ENCODE results near the gene MPO.

The MPO gene

GRCh38 chr17:58314706-58315015 is 33.9 kb upstream of the MPO start:
- TF ChIP-seq CTCF (IDR thresholded peaks at IDR 0.05; ENCODE audit: control insufficient read depth, insufficient read depth, low read depth, low read length, missing control alignments) = no peak
- no peak for DNase-seq (ENCODE audit: low read depth)
- no peak overlapping the region for H3K4me3 ChIP-seq (ENCODE audit: control insufficient read depth, low read depth, low read length)

GRCh38 chr17:58313815-58314705 is 33.3 kb upstream of the MPO start:
- TF ChIP-seq CTCF (IDR thresholded peaks at IDR 0.05; ENCODE audit: control insufficient read depth, insufficient read depth, low read depth, low read length, missing control alignments) = no peak
- DNase-seq (ENCODE audit: low read depth) = no peak
- no peak overlapping the region for H3K4me3 ChIP-seq (ENCODE audit: control insufficient read depth, low read depth, low read length)

- no peak overlapping the region for H3K4me3 ChIP-seq (ENCODE audit: control insufficient read depth, low read depth, low read length)
- no peak for DNase-seq (ENCODE audit: low read depth)
- no peak for TF ChIP-seq CTCF (IDR thresholded peaks at IDR 0.05; ENCODE audit: control insufficient read depth, insufficient read depth, low read depth, low read length, missing control alignments)
Observed at GRCh38 chr17:58312829-58313228, 32.1 kb upstream of the MPO start.

GRCh38 chr17:58312021-58312630 is 31.4 kb upstream of the MPO start:
- no peak for DNase-seq (ENCODE audit: low read depth)
- no peak overlapping the region for H3K4me3 ChIP-seq (ENCODE audit: control insufficient read depth, low read depth, low read length)
- TF ChIP-seq CTCF (IDR thresholded peaks at IDR 0.05; ENCODE audit: control insufficient read depth, insufficient read depth, low read depth, low read length, missing control alignments) = no peak

GRCh38 chr17:58311429-58311894 is 30.7 kb upstream of the MPO start:
- DNase-seq (ENCODE audit: low read depth) = no peak
- TF ChIP-seq CTCF (IDR thresholded peaks at IDR 0.05; ENCODE audit: control insufficient read depth, insufficient read depth, low read depth, low read length, missing control alignments) = no peak
- H3K4me3 ChIP-seq (ENCODE audit: control insufficient read depth, low read depth, low read length) = no peak overlapping the region

GRCh38 chr17:58310511-58311428 is 30.0 kb upstream of the MPO start:
- H3K4me3 ChIP-seq (ENCODE audit: control insufficient read depth, low read depth, low read length) = no peak overlapping the region
- DNase-seq (ENCODE audit: low read depth) = no peak
- no peak for TF ChIP-seq CTCF (IDR thresholded peaks at IDR 0.05; ENCODE audit: control insufficient read depth, insufficient read depth, low read depth, low read length, missing control alignments)
